GM21717 (cell line): ENCODE results near the gene ZBTB20.

ENCODE experiments used
- ATAC-seq: cut with Tn5 transposase; IDR thresholded peaks from one replicate; pipeline ENCODE4 v1.9.1; 2021; ENCODE audit warnings: mild to moderate bottlenecking, moderate library complexity; ENCODE audit not compliant: unreplicated experiment

ZBTB20 gene

DNA sequence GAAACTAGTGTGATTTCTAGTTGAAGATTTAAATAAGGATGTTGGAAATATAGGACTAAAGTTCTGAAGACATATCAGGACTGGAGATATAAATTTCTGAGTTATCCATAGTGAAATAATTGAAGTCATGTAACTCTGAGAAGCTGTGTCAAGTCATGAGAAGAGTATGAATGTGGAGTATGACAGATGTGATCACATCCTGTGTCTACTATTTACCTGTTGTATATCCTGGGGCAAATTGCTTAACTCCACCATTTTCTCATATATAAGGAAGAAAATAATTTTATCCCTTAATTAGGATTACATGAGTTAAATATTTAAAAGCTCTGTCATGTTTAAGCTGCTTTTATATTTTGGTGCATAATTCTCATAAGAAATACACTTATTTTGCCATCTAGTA lies 350.3 kb downstream of the ZBTB20 start:
- no peak for ATAC-seq

DNA sequence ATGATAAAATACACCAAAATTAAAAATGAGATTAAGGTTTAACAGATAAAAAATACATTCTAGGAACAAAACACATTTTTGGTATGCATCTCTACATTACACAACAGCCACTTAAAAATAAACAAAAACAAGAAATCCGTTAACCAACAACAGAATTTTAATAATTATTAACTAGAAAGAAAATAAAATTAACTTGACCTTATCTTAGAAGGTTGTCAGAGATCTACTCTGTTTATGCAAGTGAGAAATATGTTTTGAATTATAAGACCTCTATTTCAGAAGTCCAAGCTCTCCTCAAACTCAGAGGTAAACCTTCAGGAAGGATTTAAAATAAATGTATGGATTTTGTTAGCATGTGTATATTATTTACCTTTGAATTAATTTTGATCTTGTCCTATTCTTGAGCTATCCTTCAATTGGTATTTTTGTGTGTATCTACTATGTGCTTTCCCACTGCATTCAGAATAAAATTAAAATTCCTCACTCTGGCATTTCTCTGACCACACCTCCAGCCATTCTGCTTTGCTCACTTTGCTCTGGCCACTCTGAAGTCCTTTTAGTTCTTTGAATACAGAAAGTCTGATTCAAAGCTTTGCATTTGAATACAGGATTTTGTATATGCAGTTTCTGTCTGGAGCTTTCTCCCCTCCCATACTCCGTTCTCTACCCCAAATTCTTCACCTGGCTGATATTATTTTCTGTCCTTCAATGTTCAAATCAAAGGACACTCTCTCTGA lies 352.0 kb downstream of the ZBTB20 start:
- no peak for ATAC-seq

DNA sequence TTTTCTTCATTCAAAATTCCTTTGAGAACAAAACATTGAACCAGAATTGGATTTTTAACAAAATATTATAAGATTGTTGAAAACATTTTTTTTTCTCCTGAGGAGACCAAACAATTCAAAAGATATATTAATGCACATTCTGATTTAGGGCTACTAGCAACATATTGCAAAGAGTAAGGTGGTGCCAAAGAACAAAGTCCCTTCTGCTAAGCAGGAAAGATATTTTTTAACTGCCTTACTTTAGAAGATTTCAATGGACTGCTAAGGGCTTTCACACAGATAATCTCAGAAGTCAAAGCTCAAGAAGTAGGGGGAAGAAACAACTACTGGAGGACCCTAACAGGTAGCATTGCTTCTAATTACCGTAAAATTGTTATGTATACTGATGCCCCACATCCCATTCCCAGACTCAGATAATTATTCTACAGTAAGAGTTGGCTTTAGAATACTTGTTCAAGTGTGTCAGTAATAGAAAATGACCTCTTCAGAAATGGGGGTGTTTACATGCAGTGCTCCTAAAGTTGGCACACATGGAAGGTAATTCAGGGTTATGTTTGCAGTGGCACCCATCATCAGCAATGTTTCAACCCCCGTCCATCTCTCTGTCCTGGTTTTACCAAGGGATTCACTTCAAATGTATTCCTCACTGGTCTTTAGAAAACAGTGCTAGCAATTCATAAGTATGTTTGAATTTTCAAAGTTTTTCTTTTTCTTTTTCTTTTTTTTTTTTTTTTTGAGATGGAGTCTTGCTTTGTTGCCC lies 354.7 kb downstream of the ZBTB20 start:
- no peak for ATAC-seq

DNA sequence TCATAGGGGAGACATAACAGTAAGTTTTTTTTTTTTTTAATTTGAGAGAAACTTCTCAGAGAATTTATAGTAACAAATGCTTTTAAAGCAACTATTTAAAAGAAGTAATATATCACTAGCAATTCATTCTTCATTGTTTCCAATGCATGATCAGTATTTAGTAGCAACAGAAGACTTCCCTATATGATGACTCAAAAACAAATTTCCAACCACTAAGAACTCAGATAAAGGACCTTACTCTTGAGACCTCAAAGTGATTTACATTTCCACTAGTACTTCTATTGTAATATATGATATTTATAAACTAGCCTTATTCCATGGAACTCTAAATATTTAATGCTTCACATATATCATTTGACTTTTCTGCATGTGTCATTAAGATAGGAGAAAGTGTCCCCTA lies 356.3 kb downstream of the ZBTB20 start:
- ATAC-seq, result no peak

DNA sequence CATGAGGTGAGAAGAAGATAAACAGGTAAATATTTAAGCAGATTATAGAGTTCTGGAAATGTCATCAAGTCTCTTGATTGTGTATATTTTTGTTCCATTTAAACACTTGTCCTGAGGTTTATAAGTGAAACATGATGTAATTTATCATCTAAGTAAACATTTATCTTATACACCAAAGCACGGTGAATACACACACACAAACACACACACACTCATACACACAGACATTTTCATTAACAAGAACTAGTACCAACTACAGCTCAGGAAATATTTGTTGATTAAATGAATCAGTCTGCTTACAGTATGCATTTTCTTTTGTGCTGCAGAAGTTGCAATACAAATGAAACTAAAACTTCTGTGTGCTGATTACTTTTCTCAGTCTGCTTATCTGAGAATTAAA lies 357.3 kb downstream of the ZBTB20 start:
- ATAC-seq, result no peak

DNA sequence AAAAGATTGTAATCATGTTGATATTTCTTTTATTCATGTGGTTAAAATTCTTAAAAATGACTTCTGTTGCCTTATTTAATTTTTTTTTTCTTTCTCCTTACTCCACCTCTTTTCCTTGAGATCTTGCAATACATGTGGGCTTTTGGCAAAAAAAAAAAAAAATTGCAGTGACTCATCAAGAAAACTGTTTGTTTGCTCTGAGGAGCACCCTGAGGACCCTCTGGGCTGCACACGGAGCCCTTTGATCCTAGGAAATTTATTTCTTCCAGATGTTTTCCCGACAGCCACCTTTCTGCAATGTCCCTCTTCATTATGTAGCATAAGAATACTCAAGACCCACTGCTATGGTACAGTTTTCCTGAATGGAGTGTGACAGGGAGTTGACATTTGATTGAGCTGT lies 371.7 kb downstream of the ZBTB20 start:
- no peak for ATAC-seq

DNA sequence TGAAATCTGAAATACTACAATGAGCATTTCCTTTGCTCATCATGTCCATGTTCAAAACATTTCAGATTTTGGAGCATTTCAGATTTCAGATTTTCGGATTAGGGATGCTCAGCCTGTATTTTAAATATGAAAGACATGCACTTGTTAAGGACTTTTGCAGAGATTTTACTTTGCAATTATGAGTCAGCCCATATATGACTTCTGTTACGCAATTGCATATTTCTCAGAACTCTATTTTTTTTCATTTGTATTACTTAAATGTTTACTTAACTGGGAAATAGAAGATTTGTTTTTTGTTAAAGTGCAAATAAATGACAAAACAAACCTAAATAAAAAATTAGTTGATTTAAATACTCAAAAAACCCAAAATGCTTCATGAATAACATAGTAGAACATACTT lies 376.2 kb downstream of the ZBTB20 start:
- no peak for ATAC-seq

DNA sequence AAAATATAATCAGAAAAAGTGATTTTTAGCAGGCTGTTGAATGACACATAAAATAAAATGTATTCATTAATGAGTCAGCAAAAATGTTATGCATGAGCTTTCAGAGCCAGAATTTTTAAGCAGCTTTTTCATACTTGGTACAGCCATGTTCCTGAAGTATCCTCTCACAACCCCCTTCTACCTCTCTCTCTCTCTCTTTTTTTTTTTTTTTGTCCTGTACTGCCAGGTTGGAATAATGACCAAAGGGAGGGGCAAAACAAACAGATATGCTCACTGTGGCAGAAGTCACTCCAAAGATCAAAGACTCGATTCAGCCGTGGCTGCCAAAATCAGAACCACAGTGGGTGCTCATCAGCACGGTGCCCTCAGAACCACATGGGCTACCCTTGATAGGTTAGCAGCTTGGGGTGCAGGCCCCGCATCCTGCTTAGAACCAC lies 383.0 kb downstream of the ZBTB20 start:
- no peak for ATAC-seq

DNA sequence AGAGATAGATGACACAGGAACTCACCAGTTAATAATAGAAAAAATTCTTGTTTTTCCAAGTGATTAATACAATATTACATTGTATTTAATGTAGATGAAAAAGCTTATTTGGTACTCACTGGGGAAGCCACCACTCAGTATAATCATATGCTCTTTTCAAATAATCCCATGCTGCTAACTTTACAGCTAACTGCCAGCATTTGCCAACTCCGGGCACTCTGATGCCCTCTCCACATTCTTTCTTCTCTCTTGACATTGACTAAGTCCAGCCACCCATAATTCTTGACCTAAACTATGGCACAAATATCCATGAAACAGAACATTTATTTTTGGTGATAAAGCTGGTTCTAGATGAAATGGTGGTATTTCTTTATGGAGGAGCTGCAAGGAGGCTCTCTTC lies 384.9 kb downstream of the ZBTB20 start:
- ATAC-seq, result no peak

DNA sequence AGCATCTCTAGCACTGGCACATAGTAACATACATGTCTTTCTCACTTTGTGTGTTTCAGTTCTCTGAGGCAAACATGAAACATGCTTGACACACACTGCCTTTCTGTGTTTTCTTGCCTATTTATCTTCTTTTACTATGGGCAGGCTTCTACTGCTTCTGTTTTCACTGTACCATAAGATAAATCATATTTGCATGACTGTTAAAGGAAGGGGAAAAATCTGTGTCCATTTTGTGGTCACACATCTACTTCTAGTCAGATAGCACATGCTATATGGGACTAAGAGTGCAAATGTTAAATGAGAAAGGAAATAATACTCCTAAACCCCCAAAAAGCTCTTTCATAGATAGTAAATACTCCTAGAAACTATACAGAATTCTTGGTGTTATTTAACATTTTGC lies 386.4 kb downstream of the ZBTB20 start:
- ATAC-seq, result no peak

DNA sequence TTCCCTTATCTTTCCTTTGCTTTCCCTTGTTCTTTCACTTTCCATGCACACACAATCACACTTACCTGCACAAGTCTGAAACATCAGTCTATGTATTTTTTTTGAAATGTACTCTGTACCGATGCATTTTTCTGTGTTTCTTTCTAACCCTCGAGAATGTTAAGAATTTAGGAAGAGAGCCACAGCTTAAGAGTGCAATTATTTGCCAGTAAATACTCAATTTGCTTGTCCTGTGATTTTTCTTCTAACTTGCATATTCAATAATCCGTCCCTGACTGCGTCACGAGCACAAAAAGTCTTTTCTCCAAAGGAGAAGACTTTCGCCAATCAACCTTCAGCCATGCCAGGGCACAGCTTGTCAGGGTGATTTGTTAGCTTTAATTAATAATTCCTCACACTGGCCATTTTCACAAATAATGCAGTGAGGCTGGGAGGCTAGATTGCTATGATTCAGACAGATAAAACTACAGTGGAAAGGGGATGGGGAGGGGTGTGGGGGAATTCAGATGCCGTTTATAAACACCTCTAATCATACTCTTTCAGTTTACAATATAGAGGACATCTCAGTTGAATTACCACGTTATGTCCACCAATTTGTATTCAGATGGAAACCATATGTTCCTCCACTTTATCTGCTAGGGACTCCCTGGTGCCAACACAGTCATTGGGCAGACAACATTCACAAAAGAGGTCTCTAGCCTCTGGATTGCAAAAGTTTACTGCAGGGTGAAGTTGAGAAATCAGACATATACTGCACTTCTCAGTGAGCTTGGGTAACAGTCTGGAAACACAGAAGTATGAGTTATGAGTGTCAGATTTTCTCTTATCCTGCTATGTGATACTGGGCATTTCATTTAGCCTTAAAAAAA lies 388.0 kb downstream of the ZBTB20 start:
- no peak for ATAC-seq

DNA sequence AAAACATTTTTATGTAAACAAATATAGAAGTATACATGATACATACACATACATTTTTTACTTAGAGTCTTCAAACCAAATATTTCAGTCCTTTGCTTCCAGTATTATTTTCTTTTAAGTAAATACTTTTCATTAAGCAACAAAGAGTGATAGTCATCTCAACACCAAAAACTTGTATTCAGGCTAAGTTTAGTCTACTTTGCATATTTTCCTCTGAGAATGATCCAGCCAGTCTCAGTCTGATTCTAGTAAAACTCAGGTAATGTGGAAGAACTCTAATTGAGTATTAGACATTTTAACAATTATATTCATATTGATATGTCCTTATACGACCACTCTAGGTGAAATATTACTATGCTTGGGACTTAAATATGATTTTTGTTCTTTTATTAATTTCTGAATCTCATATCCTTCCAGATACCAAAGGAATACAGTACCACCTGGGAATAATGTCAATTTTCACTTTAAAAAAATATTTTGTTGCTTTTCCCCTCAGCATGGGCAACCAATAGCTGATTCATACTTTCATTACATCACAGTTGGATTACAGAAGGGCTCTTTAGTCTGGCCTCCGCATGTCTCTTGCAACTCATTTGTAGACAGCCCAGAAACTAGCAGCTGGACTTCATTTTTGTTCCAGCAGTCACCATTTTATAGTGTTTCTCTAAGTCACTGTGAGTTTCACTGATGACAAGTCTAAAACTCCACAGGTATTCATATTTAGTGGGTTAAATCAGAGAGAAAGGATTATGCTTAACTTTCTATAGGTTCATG lies 390.4 kb downstream of the ZBTB20 start:
- ATAC-seq, result peak; percentile 83

DNA sequence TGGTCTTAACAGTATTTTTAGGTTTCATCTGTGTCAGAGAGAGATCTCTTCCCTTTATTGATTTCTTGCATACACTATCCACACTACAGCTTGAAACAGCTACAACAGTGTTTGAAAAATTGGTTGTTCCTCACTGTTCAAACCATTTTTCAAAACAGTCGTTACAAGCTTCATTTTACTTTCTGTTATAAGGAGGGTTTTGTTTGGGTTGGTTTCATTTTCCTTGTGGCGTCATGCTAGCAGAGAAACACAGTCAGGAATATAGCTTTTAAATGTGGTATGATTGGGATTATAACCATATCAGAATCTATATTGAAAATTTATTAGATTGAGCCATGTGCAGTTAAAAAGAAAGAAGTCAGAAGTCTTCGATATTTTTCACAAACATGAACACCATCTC lies 400.6 kb downstream of the ZBTB20 start:
- ATAC-seq, result no peak

DNA sequence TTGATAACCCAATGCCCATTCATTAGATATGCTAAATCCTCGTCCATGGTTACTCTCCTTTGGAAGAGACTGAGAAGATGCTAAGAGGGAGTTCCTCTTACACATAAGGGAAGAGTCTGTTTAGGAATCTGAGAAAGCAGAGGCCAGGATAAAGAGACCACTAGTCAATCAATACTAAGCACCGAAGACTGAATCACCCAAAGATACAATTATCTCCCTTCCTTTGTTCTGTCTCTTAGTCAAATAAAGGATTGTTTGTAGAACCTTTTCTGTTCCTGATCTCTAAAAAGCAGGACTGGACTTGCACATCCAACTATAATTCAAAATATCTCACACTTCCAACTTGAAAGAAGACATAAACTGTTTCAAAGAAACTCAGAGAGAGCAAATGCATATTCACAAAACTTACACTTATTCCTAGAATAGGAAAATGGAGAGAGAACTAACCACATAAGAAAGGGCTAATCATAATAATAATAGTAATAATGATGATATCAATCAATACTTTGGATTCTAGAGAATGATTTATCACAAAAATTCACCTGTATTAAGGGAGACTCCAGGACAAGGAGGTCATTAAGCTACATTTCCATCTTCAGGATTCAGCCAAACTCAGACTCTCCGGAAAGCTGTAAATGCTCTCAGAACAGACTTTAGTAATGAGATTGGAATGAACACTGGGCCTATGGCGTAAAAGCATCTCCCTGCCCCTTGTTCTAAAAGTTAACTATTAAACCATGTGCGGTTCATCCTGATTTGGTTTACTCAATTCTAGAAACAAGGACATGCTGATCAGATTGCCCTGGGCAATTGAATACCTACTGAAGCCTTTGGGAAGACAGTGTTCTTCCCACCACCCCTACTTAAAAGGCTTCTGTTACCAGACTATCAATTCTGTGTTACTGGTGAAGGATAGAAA lies 401.5 kb downstream of the ZBTB20 start:
- no peak for ATAC-seq

DNA sequence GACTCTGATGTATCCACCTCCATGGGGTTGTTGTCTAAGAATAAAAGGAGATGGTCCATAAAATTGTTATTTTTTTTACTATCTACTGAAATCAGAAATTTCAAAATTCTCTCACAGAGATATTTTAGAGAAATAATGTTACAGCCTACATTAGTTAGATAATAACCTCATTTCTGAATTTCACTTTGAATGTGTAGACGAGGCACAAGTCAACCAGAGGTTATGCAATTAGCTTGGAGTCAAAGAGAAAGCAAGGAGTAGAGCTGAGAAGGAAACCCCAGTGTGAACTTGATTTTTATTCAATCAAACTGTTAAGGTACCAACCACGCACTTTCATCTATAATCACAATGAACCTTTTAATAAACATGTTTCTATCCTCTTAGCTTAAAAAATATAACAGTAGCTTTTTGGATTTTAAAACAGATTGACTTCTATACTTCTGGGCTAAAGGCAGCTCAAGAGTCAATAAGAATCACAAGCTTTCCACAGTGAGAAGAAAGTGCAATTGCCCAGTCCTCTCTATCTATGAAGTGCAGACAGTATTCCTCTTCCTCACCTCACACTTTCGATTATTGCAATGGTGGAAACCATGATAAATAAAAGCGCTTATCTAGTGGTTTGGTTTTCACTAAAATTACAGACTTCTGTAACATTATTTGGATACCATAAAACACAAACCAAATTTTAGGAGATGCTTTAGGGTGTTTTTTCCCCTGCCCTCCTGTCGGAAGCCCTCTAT lies 403.2 kb downstream of the ZBTB20 start:
- no peak for ATAC-seq

DNA sequence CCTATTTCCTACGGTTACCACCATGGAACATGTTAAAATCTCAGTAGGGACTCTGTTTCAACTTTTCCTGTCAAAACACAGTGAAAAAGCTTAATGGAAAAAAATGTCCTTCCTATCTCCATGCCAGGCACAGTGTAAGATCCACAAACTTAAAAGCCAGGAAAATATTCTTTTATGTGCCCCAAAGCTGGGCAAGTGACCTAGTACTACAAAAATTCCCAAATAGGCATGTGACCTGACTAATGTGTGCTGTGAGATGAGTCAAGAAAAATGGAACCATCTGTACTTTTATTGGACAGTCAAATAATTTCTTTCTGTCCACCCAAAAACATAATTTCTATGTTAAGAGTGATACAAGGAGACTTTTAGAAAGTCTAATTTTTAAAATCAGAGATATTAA lies 406.0 kb downstream of the ZBTB20 start:
- no peak for ATAC-seq

DNA sequence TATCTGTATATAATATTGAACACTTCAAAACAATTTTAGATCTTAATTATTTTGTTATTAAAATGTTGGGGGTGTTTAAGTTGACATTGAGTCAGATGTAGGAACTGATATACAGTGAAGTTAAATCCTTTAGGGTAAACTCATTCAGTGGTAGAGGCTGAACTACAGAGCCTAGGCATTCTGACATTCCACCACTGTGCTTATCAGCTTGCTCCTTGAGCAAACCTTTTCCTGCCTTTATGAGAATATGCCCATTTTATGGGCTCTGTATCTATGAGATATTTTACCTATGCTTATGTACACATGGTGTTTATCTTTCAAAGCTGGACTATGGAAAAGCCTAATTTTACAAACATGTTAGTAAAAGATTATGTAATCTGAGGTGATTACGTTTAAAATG lies 407.5 kb downstream of the ZBTB20 start:
- ATAC-seq, result no peak

DNA sequence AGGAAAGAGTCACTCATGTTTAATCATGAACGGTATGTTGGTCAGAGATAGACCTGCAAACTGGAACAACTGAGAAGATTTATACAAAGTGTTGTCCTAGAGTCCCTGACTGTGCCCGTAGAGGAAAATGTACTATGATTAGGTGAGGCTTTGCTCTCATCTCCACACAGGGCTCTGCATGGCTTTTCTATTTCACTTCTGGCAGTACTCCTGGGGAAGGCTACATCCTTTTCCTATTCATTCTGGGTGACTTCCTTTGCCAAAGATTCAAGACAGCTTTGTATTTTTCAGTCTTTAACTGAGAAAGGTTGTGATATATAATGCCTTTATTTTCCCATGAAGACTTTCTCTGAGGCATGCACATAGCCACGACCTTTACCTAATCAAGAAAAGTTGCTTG lies 414.7 kb downstream of the ZBTB20 start:
- no peak for ATAC-seq

DNA sequence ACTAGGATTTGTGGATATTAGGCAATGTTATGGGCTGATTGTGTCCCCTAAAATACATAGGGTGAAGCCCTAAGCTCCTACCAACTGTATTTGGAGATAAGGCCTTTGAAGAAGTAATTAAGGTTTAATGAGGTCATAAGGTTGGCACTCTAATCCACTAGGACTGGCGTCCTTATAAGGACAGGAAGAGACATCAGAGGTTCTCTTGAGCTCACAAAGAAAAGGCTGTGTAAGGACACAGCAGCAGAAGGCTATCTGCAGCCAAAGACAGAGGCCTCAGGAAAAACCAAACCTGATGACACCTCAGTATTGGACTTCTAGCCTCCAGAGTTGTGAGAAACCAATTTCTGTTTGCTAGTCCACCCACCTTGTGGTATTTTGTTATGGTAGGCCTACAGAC lies 416.7 kb downstream of the ZBTB20 start:
- ATAC-seq, result no peak
